Pancreas (tissue), 10 donors: Measurements from ENCODE around the gene DSPP. TPM values are rescaled to one million over a fixed set of nuclear protein-coding genes. Genes with fewer than 3 reads are reported as not detected.
"Not testable (repeated sequence)": the region's sequence is repeated elsewhere in the genome, so short reads cannot be mapped to it uniquely, and the experiment has no call there.

Source experiments
- ATAC-seq, 4 donors: fragments of 200-7000 bp; cut with Tn5 transposase; one replicate each; pipeline versions ENCODE4 v1.8.0 to v1.9.1; 2020; ENCODE audit warnings: mild to moderate bottlenecking in 4 of 4, moderate library complexity in 4 of 4
- DNase-seq, 6 donors: peaks; one replicate each; pipeline ENCODE4 v3.0.0-alpha.2; 2020
- FAIRE-seq: peaks from 2 replicates; lab custom pipeline; 2012; peaks lifted over from hg19 to GRCh38; lab: Jason Lieb, UNC
- H3K27ac ChIP-seq, 4 donors: fragments of 200-600 bp; sonication (generic); 1 replicate in 3 of 4; 2 replicates in 1 of 4; pipeline versions ENCODE4 v1.5.0 to v1.8.0; 2020
- H3K27me3 ChIP-seq, 4 donors: fragments of 200-600 bp; one replicate each; pipeline ENCODE4 v1.8.0; 2021
- H3K36me3 ChIP-seq, 3 donors: fragments of 200-600 bp; sonication (generic) in 1 of 3; one replicate each; pipeline versions ENCODE4 v1.5.0 to v1.8.0; 2020 to 2021
- H3K4me1 ChIP-seq, 3 donors: fragments of 200-600 bp; one replicate each; pipeline ENCODE4 v1.8.0; 2021
- H3K4me3 ChIP-seq, 4 donors: fragments of 200-600 bp; sonication (generic) in 2 of 4; one replicate each; pipeline versions ENCODE4 v1.5.0 to v1.8.0; 2020 to 2021
- H3K9me3 ChIP-seq, 4 donors: fragments of 200-600 bp; one replicate each; pipeline ENCODE4 v1.8.0; 2021
- CTCF ChIP-seq, 4 donors: fragments of 200-600 bp; sonication (generic) in 3 of 4; IDR thresholded peaks; one replicate each; pipeline versions ENCODE4 v1.5.0 to v1.8.0; 2021; ENCODE audit warnings: antibody characterized with exemption in 4 of 4
- WGBS, 2 donors: extraction: QIAGEN DNeasy Blood & Tissue Kit; methylation state at CpG; one replicate each; pipeline ENCODE4 v1.1.7; 2013; 5-methylcytosine and 5-hydroxymethylcytosine counted together
- intact Hi-C, 3 donors: fragments of 100-400 bp; cut with DNase I; formaldehyde crosslinking; loops; one replicate each; pipeline versions ENCODE4 v1.11.1 to v1.14.2; 2022
- polyA plus RNA-seq, 2 donors: library from polyadenylated mRNA; stranded (reverse); fragments of 200-250 nt; gene quantifications; one replicate each; pipeline ENCODE4 v1.2.3, GENCODE V29; 2013
- total RNA-seq, 6 donors: library from RNA; stranded (reverse); fragmentation: NEBNext Ultra II Directional in 4 of 6; extraction: Animal tissue kit (Norgen Biotek cat#: 25700) in 4 of 6; gene quantifications; one replicate each; pipeline versions ENCODE4 v1.2.1 to v1.2.4, GENCODE V29; 2021 to 2023
- donor health status: healthy with polysubstance abuse.
- donor health status: DM: no; HTN: no; CAD: no; lungs with moderate emphysema.
- donor health status: DM: no; HTN: no; CAD: no.
- donor health status: control.
- donor health status: control.
- donor health status: Bipolar disorder and iron deficiency.
- donor health status: DM: yes; HTN: yes; CAD: no.
- donor health status: DM: no; HTN: no; CAD: no.
- donor health status: DM: no; HTN: no; CAD: no.
- donor health status: DM: yes; HTN: yes; CAD: no.

DSPP gene
- total and polyA plus RNA-seq, 8 donors = not detected

GRCh38 chr4:87567191-87567590 is 41.1 kb upstream of the DSPP start:
- H3K4me3 ChIP-seq = no peak overlapping the region
- DNase-seq = no peak
- no peaks in the 10 kb centered on the region for H3K27me3 ChIP-seq
- no peak for TF ChIP-seq CTCF (IDR thresholded peaks at IDR 0.05)
- ATAC-seq = no peak
- no peak overlapping the region for H3K27ac ChIP-seq
- no peaks in the 10 kb centered on the region for H3K9me3 ChIP-seq
- WGBS, 2 donors = 83 to 92% methylated on average over 2 of the region's 2 CpGs
- no peaks in the 10 kb centered on the region for H3K4me1 ChIP-seq
- intact Hi-C loops = no loop called here
- no peak for FAIRE-seq
- H3K36me3 ChIP-seq = no peaks in the 10 kb centered on the region

GRCh38 chr4:87570290-87570805 is 38.0 kb upstream of the DSPP start:
- Histone ChIP-seq H3K27ac (no peak overlapping the region), H3K27me3 (no peaks in the 10 kb centered on the region), H3K9me3 (no peaks in the 10 kb centered on the region), H3K4me1 (no peaks in the 10 kb centered on the region), H3K36me3 (no peaks in the 10 kb centered on the region), H3K4me3 (no peak overlapping the region)
- no peak for FAIRE-seq
- WGBS, 2 donors = 67 to 79% methylated on average over 5 of the region's 5 CpGs
- ATAC-seq = no peak
- intact Hi-C loops = no loop called here
- DNase-seq = no peak
- TF ChIP-seq CTCF (IDR thresholded peaks at IDR 0.05) = no peak

DNA sequence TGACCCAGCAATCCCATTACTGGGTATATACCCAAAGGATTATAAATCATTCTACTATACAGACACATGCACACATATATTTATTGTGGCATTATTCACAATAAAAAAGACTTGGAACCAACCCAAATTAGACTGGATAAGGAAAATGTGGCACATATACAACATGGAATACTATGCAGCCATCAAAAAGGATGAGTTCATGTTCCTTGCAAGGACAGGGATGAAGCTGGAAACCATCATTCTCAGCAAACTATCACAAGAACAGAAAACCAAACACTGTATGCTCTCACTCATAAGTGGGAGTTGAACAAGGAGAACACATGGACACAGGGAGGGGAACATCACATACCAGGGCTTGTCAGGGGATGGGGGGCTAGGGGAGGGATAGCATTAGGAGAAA is 34.0 kb upstream of the DSPP start:
- H3K4me3 ChIP-seq, H3K27me3 ChIP-seq, H3K9me3 ChIP-seq, H3K36me3 ChIP-seq, H3K27ac ChIP-seq, FAIRE-seq, DNase-seq, H3K4me1 ChIP-seq, intact Hi-C loops, ATAC-seq: not testable (repeated sequence)

DNA sequence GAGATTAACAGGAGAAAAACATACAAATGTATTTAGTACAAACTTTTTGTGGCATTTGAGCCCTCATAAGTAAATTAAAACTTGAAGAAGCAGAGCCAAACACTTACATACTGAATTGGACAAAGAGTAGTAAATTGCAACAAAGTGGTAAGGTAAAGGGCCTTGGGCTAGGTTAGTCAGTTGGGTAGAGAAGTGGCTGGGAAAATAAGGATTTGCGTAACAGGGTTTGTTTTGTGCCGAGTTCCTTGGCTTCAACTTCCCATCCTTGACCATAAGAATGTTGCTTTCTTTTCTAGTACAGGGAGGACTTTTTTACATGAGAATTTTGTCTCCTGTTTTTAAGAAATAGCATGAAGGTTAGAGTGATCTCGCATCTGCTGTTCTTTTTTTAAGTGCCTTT is 33.3 kb upstream of the DSPP start:
- ATAC-seq = no peak

DNA sequence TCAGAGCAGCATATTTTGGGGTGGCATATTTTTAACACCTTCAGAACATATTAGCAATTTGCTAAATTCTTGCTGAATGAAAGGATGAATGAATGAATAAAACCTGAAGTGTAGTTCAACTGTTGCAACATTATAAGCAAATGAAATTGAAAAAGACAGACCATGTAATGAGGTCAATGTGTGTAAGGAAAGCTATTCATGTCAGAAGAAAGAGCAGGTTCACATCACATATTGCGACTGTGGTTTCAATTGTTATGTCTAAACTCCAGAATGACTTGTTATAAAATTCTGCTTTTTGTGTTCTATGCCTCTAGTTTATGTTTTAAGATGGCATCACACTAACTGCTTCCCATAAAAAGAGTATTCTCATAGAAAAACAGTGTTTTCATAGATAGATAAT is 32.9 kb upstream of the DSPP start:
- no peak for TF ChIP-seq CTCF (IDR thresholded peaks at IDR 0.05)
- Histone ChIP-seq H3K27me3 (peaks cover 0 to 3% (median 0%) of the 10 kb centered on the region in 4 donors), H3K4me1 (no peaks in the 10 kb centered on the region), H3K36me3 (no peaks in the 10 kb centered on the region), H3K4me3 (no peak overlapping the region), H3K27ac (no peak overlapping the region), H3K9me3 (no peaks in the 10 kb centered on the region)
- ATAC-seq (no peak), DNase-seq (no peak), FAIRE-seq (no peak)
- WGBS, 2 donors = 87 to 95% methylated on average over 1 of the region's 1 CpG
- intact Hi-C loops = no loop called here

More for the DNA sequence above, 33.3 kb upstream of the DSPP start:
- TF ChIP-seq CTCF (IDR thresholded peaks at IDR 0.05) = no peak
- Histone ChIP-seq H3K27ac (no peak overlapping the region), H3K9me3 (no peaks in the 10 kb centered on the region), H3K4me3 (no peak overlapping the region), H3K27me3 (peaks cover 0 to 3% (median 0%) of the 10 kb centered on the region in 4 donors), H3K4me1 (no peaks in the 10 kb centered on the region), H3K36me3 (no peaks in the 10 kb centered on the region)
- no peak for FAIRE-seq
- 47 to 71% methylated on average over 3 of the region's 3 CpGs for WGBS, 2 donors
- intact Hi-C loops = no loop called here
- DNase-seq = no peak
